ENCODE measurements around the gene BPNT1.

- TF ChIP-seq CTCF (IDR thresholded peaks at IDR 0.05) (no peak), EZH2 (IDR thresholded peaks at IDR 0.05; ENCODE audit: borderline replicate concordance, insufficient read depth, low read depth, low read length, poor library complexity, severe bottlenecking) (no peak)
Observed at GRCh38 chr1:220032911-220033310, 56.7 kb downstream of the BPNT1 start.
